IPS-11a (cell line): ENCODE measurements around the gene PUDP.
A peak's percentile ranks its signal among the peaks of the same experiment; 100 is the strongest.

ENCODE experiments used
- H3K4me3 ChIP-seq: one replicate; pipeline ENCODE4 v1.5.1; 2013; ENCODE audit warnings: low read depth, low read length, control low read depth

PUDP gene

GRCh38 chrX:7147413-7147977 lies 458 bp downstream of the PUDP start, which contains the start of gene STS:
TSS of gene STS (plus strand) at chrX:7147712. CDS start at chrX:7253200, 105,488 bp downstream.
- peak within 1 kb of the TSS; percentile 67 for H3K4me3 ChIP-seq

- peak overlapping the region; percentile 67 for H3K4me3 ChIP-seq
These were observed 1.1 kb downstream of the PUDP start for GRCh38 chrX:7146703-7147412.

GRCh38 chrX:7146020-7146702 lies 1.8 kb downstream of the PUDP start:
- H3K4me3 ChIP-seq: no peak overlapping the region

GRCh38 chrX:7145454-7145853 lies 2.5 kb downstream of the PUDP start:
- no peak overlapping the region for H3K4me3 ChIP-seq

GRCh38 chrX:7143941-7144525 lies 3.9 kb downstream of the PUDP start:
- no peak overlapping the region for H3K4me3 ChIP-seq

- no peak overlapping the region for H3K4me3 ChIP-seq
These were observed 4.9 kb downstream of the PUDP start for GRCh38 chrX:7143076-7143475.

GRCh38 chrX:7139202-7140081 lies 8.5 kb downstream of the PUDP start:
- no peak overlapping the region for H3K4me3 ChIP-seq

- H3K4me3 ChIP-seq: no peak overlapping the region
These were observed 13.0 kb downstream of the PUDP start for GRCh38 chrX:7134981-7135380.

- no peak overlapping the region for H3K4me3 ChIP-seq
These were observed 14.9 kb downstream of the PUDP start for GRCh38 chrX:7133050-7133440.

GRCh38 chrX:7132335-7133049 lies 15.5 kb downstream of the PUDP start:
- no peak overlapping the region for H3K4me3 ChIP-seq

- no peak overlapping the region for H3K4me3 ChIP-seq
These were observed 16.3 kb downstream of the PUDP start for GRCh38 chrX:7131621-7132020.

GRCh38 chrX:7127056-7127455 lies 20.9 kb downstream of the PUDP start:
- H3K4me3 ChIP-seq: no peak overlapping the region

- H3K4me3 ChIP-seq: no peak overlapping the region
These were observed 27.1 kb downstream of the PUDP start for GRCh38 chrX:7120878-7121219.

GRCh38 chrX:7119950-7120877 lies 27.7 kb downstream of the PUDP start:
- H3K4me3 ChIP-seq: no peak overlapping the region

GRCh38 chrX:7117587-7117986 lies 30.4 kb downstream of the PUDP start:
- H3K4me3 ChIP-seq: no peak overlapping the region

GRCh38 chrX:7116081-7116480 lies 31.9 kb downstream of the PUDP start:
- no peak overlapping the region for H3K4me3 ChIP-seq

- no peak overlapping the region for H3K4me3 ChIP-seq
These were observed 32.4 kb downstream of the PUDP start for GRCh38 chrX:7115557-7115956.

GRCh38 chrX:7112071-7112470 lies 35.9 kb downstream of the PUDP start:
- H3K4me3 ChIP-seq: no peak overlapping the region

- H3K4me3 ChIP-seq: no peak overlapping the region
These were observed 36.4 kb downstream of the PUDP start for GRCh38 chrX:7111518-7111917.
